GM12878 (cell line): ENCODE measurements around the gene MAFF. TPM values are rescaled to one million over a fixed set of nuclear protein-coding genes. Genes with fewer than 3 reads are reported as not detected.

Source experiments
- ATAC-seq: fragments of 200-7000 bp; cut with Tn5 transposase; 3 replicates; pipeline ENCODE4 v1.9.1; 2020; ENCODE audit warnings: mild to moderate bottlenecking, moderate library complexity
- BruUV-seq: library from RNA; stranded (reverse); fragments of 400-500 nt; replicated peaks from 2 replicates; lab custom pipeline; 2021; lab: Mats Ljungman, UMichigan
- CTCF ChIA-PET: fragments of 300-600 bp; sonication (Branson Sonifier 250); formaldehyde crosslinking; extraction: SDS; loops from one replicate; lab custom pipeline; 2021; ENCODE audit warnings: inconsistent platforms; lab: Yijun Ruan, JAX
- POLR2A ChIA-PET: fragments of 350-600 bp; formaldehyde crosslinking; extraction: SDS; loops from one replicate; lab custom pipeline; 2021; ENCODE audit warnings: inconsistent platforms; lab: Charles Lee
- RAD21 ChIA-PET: fragments of 300-600 bp; sonication (Branson Sonifier 250); formaldehyde crosslinking; loops from one replicate; lab custom pipeline; 2023; ENCODE audit warnings: antibody characterized with exemption; ENCODE audit not compliant: unreplicated experiment; lab: Charles Lee
- SMC1A ChIA-PET: fragments of 300-600 bp; sonication (Branson Sonifier 250); formaldehyde crosslinking; loops from one replicate; lab custom pipeline; 2023; ENCODE audit not compliant: unreplicated experiment, uncharacterized antibody; lab: Charles Lee
- DNase-seq: peaks from one replicate; pipeline ENCODE4 v3.0.0-alpha.2; 2011; ENCODE audit warnings: low read depth, low spot score
- FAIRE-seq: peaks from 3 replicates; lab custom pipeline; 2011; peaks lifted over from hg19 to GRCh38; lab: Jason Lieb, UNC
- H2AFZ ChIP-seq: 2 replicates; pipeline ENCODE4 v1.6.0; 2011; ENCODE audit warnings: low read depth, low read length, control low read depth; ENCODE audit not compliant: control insufficient read depth
- H3K27ac ChIP-seq: 2 replicates; pipeline ENCODE4 v1.5.1; 2011; ENCODE audit warnings: control low read depth; ENCODE audit not compliant: control insufficient read depth, insufficient read depth
- H3K27me3 ChIP-seq, 2 experiments: replicated peaks in 1 of 2; 2 replicates each; pipeline versions ENCODE4 v1.6.0 to v1.6.1; 2011; ENCODE audit warnings: low read length in 1 of 2; ENCODE audit not compliant: control insufficient read depth in 2 of 2, insufficient read depth in 2 of 2
- H3K36me3 ChIP-seq, 2 experiments: 2 replicates each; pipeline ENCODE4 v1.5.1; 2011; ENCODE audit warnings: low read length in 1 of 2; ENCODE audit not compliant: control insufficient read depth in 2 of 2, insufficient read depth in 2 of 2
- H3K4me1 ChIP-seq: 2 replicates; pipeline ENCODE4 v1.6.1; 2011; ENCODE audit warnings: mild to moderate bottlenecking, low read length, moderate library complexity, mixed read lengths; ENCODE audit not compliant: control insufficient read depth, insufficient read depth
- H3K4me2 ChIP-seq: 2 replicates; pipeline ENCODE4 v1.6.0; 2011; ENCODE audit warnings: control low read depth; ENCODE audit not compliant: control insufficient read depth, insufficient read depth
- H3K4me3 ChIP-seq: fragments of 200-600 bp; sonication (generic); 2 replicates; pipeline ENCODE4 v1.5.1; 2016
- H3K79me2 ChIP-seq: 2 replicates; pipeline ENCODE4 v1.6.0; 2011; ENCODE audit warnings: low read length; ENCODE audit not compliant: control insufficient read depth, insufficient read depth
- H3K9ac ChIP-seq: 2 replicates; pipeline ENCODE4 v1.8.0; 2011; ENCODE audit warnings: low read length, control low read depth, mixed read lengths; ENCODE audit not compliant: control insufficient read depth, insufficient read depth
- H3K9me3 ChIP-seq: replicated peaks from 3 replicates; pipeline ENCODE4 v1.5.1; 2011; ENCODE audit warnings: mild to moderate bottlenecking, low read length; ENCODE audit not compliant: control insufficient read depth, insufficient read depth
- H4K20me1 ChIP-seq: 2 replicates; pipeline ENCODE4 v1.6.0; 2011; ENCODE audit not compliant: control insufficient read depth, insufficient read depth
- BCLAF1 ChIP-seq: fragments of 450-650 bp; IDR thresholded peaks from 2 replicates; pipeline ENCODE4 v1.6.1; 2017; ENCODE audit warnings: antibody characterized with exemption, mild to moderate bottlenecking, moderate library complexity
- BMI1 ChIP-seq: fragments of 450-650 bp; IDR thresholded peaks from 2 replicates; pipeline ENCODE4 v1.6.1; 2016; ENCODE audit warnings: mild to moderate bottlenecking, moderate library complexity, borderline replicate concordance
- BRCA1 ChIP-seq: IDR thresholded peaks from 2 replicates; pipeline ENCODE4 v1.6.1; 2011; ENCODE audit warnings: low read depth, low read length, improper control_type of control experiment
- ETV6 ChIP-seq, 2 experiments: fragments of 450-650 bp in 1 of 2; IDR thresholded peaks in 1 of 2; conservative IDR thresholded peaks in 1 of 2; 2 replicates each; pipeline ENCODE4 v1.6.1; 2014; ENCODE audit warnings: antibody characterized with exemption in 1 of 2, borderline replicate concordance in 1 of 2, low read depth in 1 of 2, mild to moderate bottlenecking in 1 of 2, moderate library complexity in 1 of 2
- HDAC6 ChIP-seq: fragments of 200-600 bp; sonication (generic); IDR thresholded peaks from one replicate; pipeline ENCODE4 v1.8.0; 2017; ENCODE audit warnings: antibody characterized with exemption; ENCODE audit not compliant: unreplicated experiment
- IRF5 ChIP-seq: fragments of 450-650 bp; IDR thresholded peaks from 2 replicates; pipeline ENCODE4 v1.6.1; 2017; ENCODE audit warnings: borderline replicate concordance
- NBN ChIP-seq: fragments of 450-650 bp; IDR thresholded peaks from 2 replicates; pipeline ENCODE4 v1.6.1; 2016
- NR2F1 ChIP-seq: fragments of 450-650 bp; conservative IDR thresholded peaks from 2 replicates; pipeline ENCODE4 v1.6.1; 2017; ENCODE audit warnings: mild to moderate bottlenecking
- PKNOX1 ChIP-seq: fragments of 450-650 bp; IDR thresholded peaks from 2 replicates; pipeline ENCODE4 v1.6.1; 2016; ENCODE audit warnings: mild to moderate bottlenecking
- WGBS: methylation state at CpG from one replicate; pipeline ENCODE4 v1.1.6; 2016; ENCODE audit warnings: low lambda C conversion rate; ENCODE audit not compliant: insufficient replicate concordance, insufficient coverage; ENCODE audit errors: missing lambda C conversion rate; 5-methylcytosine and 5-hydroxymethylcytosine counted together
- in situ Hi-C: fragments of 300-500 bp; cut with MboI; formaldehyde crosslinking; loops from 9 replicates; pipeline ENCODE4 v1.14.3; 2018; ENCODE audit warnings: mixed read lengths
- intact Hi-C: fragments of 100-400 bp; cut with micrococcal nuclease; formaldehyde crosslinking; loops from one replicate; pipeline ENCODE4 v1.14.2; 2022; ENCODE audit not compliant: unreplicated experiment
- polyA plus RNA-seq, 11 experiments: library from polyadenylated mRNA; depleted of rRNA in 4 of 11; unstranded in 6 of 11; stranded (reverse) in 5 of 11; fragments of >200 nt; fragmentation: Nextera tagmentation in 4 of 11; fragmentation: Illumina TruSeq in 1 of 11; extraction: Ambion mirVana in 4 of 11; extraction: Trizol in 1 of 11; gene quantifications; 1 replicate in 1 of 11; 2 replicates in 10 of 11; pipeline versions ENCODE4 v1.2.1 to v1.2.3, GENCODE V29; 2011 to 2016; ENCODE audit warnings: inconsistent platforms in 2 of 11, missing spikeins in 2 of 11, low read depth in 1 of 11
- total RNA-seq, 4 experiments: library from RNA; depleted of rRNA in 3 of 4; stranded (reverse); fragments of >200 nt in 3 of 4; fragmentation: Illumina TruSeq in 1 of 4; extraction: Trizol in 1 of 4; gene quantifications; 2 replicates each; pipeline versions ENCODE4 v1.2.1 to v1.2.3, GENCODE V29; 2013 to 2021

Gene MAFF
- total and polyA plus RNA-seq, 10 of the 15 experiments (the other 5 are each of a cell fraction or from before 2014, with no cell fraction given), result 0.22 to 2.3 (median 0.81) TPM; not detected in 1

- ATAC-seq, result no peak
- FAIRE-seq, result no peak
- no peaks in the 10 kb centered on the region for H3K9me3 ChIP-seq
- ChIA-PET POLR2A (no interaction called here), CTCF (interaction anchor here (1.5 kb wide), 1 partner anchor 53 kb away, joined by 3 read pairs; no protein-coding TSS in a partner anchor), RAD21 (no interaction called here), SMC1A (interaction anchor here (1.3 to 1.6 kb wide), 2 partner anchors 11 to 30 kb away, joined by 3 to 4 read pairs; no protein-coding TSS in a partner anchor)
- H4K20me1 ChIP-seq, result no peaks in the 10 kb centered on the region
- over 99% methylated on average over 7 of the region's 7 CpGs for WGBS
- DNase-seq, result no peak
- no peak overlapping the region for H3K27ac ChIP-seq
- no TSS peak for BruUV-seq
- H2AFZ ChIP-seq, result no peak overlapping the region
- peaks cover 4 to 7% of the 10 kb centered on the region in 2 experiments; a peak in 3 of 4 replicates for H3K36me3 ChIP-seq
- intact Hi-C loops, result no loop called here
- H3K27me3 ChIP-seq, result no peaks in the 10 kb centered on the region
- peaks cover 3% of the 10 kb centered on the region for H3K4me1 ChIP-seq
- H3K9ac ChIP-seq, result no peak overlapping the region
- TF ChIP-seq BCLAF1, result no peak
- no peak for TF ChIP-seq ETV6 (conservative IDR thresholded peaks at IDR 0.05 in 1 of 2, IDR thresholded peaks at IDR 0.05 in 1 of 2; ENCODE audit: borderline replicate concordance in 1 of 2, low read depth in 1 of 2)
- TF ChIP-seq BRCA1, result no peak
- TF ChIP-seq NBN, result no peak
- TF ChIP-seq HDAC6, result no peak
- TF ChIP-seq IRF5, result no peak
- TF ChIP-seq BMI1, result no peak
- TF ChIP-seq PKNOX1, result no peak
- TF ChIP-seq NR2F1, result no peak
- in situ Hi-C loops, result no loop called here
- no peaks in the 10 kb centered on the region for H3K79me2 ChIP-seq
- no peak overlapping the region for H3K4me2 ChIP-seq
- H3K4me3 ChIP-seq, result no peak overlapping the region
Measured at GRCh38 chr22:38167988-38168407, 33.8 kb upstream of the MAFF start.
